Chondrocyte (in vitro differentiated cells): Measurements from ENCODE around the gene PLAAT4. TPM values are rescaled to one million over a fixed set of nuclear protein-coding genes. Genes with fewer than 3 reads are reported as not detected.

Experiments
- DNase-seq: peaks from one replicate; pipeline ENCODE4 v3.0.0; 2021; ENCODE audit warnings: mixed read lengths, low spot score
- H3K27ac Mint-ChIP-seq: one replicate; pipeline ENCODE4 v1.8.0; 2021; ENCODE audit warnings: mild to moderate bottlenecking, moderate library complexity, mixed read lengths; ENCODE audit not compliant: unreplicated experiment
- H3K27me3 Mint-ChIP-seq: 2 replicates; pipeline ENCODE4 v1.8.0; 2021; ENCODE audit warnings: low read depth, mixed read lengths
- H3K36me3 Mint-ChIP-seq: 2 replicates; pipeline ENCODE4 v1.8.0; 2021; ENCODE audit warnings: low read depth, mixed read lengths
- H3K4me1 Mint-ChIP-seq: 2 replicates; pipeline ENCODE4 v1.8.0; 2021; ENCODE audit warnings: low read depth, mild to moderate bottlenecking, mixed read lengths
- H3K4me3 Mint-ChIP-seq: one replicate; pipeline ENCODE4 v1.8.0; 2021; ENCODE audit warnings: mild to moderate bottlenecking, moderate library complexity, mixed read lengths; ENCODE audit not compliant: unreplicated experiment
- H3K9me3 Mint-ChIP-seq: 2 replicates; pipeline ENCODE4 v1.8.0; 2021; ENCODE audit warnings: low read depth, mixed read lengths
- CTCF ChIP-seq: fragments of 200-600 bp; sonication (generic); IDR thresholded peaks from 2 replicates; pipeline ENCODE4 v1.5.0; 2021; ENCODE audit warnings: antibody characterized with exemption, mild to moderate bottlenecking, moderate library complexity
- total RNA-seq: library from RNA; stranded (reverse); gene quantifications from 3 replicates; pipeline ENCODE4 v1.2.1, GENCODE V29; 2021

PLAAT4 gene
- total RNA-seq, 1 donor from 2014 or later: 1.8 TPM

GRCh38 chr11:63510360-63511047, 26.1 kb upstream of the PLAAT4 start:
- H3K27ac Mint-ChIP-seq: no peak overlapping the region
- TF ChIP-seq CTCF: no peak
- no peaks in the 10 kb centered on the region for H3K36me3 Mint-ChIP-seq

GRCh38 chr11:63511048-63511748, 25.4 kb upstream of the PLAAT4 start:
- Mint-ChIP-seq H3K27me3 (no peaks in the 10 kb centered on the region), H3K27ac (no peak overlapping the region)

More at GRCh38 chr11:63510360-63511047, 26.1 kb upstream of the PLAAT4 start:
- DNase-seq: no peak
- no peaks in the 10 kb centered on the region for H3K27me3 Mint-ChIP-seq
- H3K9me3 Mint-ChIP-seq: no peaks in the 10 kb centered on the region
- no peak overlapping the region for H3K4me3 Mint-ChIP-seq
- peaks cover 11% of the 10 kb centered on the region for H3K4me1 Mint-ChIP-seq

DNA sequence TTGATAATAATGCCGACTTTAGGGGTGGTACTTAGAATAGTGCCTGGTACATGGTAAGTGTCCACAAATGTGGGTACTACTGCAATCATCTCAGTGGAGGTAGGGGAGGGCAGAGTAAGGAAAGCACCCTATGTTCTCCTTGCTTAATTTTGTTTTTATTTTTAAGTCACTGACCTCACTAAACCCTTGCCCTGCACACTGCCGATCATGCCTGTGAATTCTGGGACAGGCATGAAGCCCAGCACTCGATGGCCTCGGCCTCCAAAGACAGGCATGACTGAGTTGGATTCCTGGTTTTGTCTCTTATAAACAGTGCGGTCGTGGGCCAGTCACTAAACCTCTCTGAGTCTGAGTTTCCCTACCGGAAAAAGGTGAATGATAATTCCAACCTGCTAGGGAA, 23.8 kb upstream of the PLAAT4 start:
- Mint-ChIP-seq H3K27ac (no peak overlapping the region), H3K27me3 (no peaks in the 10 kb centered on the region), H3K4me3 (no peak overlapping the region), H3K36me3 (no peaks in the 10 kb centered on the region), H3K4me1 (peaks cover 11% of the 10 kb centered on the region), H3K9me3 (no peaks in the 10 kb centered on the region)
- no peak for DNase-seq
- no peak for TF ChIP-seq CTCF

More at GRCh38 chr11:63511048-63511748, 25.4 kb upstream of the PLAAT4 start:
- no peak for DNase-seq
- Mint-ChIP-seq H3K36me3 (no peaks in the 10 kb centered on the region), H3K4me1 (peaks cover 11% of the 10 kb centered on the region), H3K4me3 (no peak overlapping the region), H3K9me3 (no peaks in the 10 kb centered on the region)
- no peak for TF ChIP-seq CTCF

DNA sequence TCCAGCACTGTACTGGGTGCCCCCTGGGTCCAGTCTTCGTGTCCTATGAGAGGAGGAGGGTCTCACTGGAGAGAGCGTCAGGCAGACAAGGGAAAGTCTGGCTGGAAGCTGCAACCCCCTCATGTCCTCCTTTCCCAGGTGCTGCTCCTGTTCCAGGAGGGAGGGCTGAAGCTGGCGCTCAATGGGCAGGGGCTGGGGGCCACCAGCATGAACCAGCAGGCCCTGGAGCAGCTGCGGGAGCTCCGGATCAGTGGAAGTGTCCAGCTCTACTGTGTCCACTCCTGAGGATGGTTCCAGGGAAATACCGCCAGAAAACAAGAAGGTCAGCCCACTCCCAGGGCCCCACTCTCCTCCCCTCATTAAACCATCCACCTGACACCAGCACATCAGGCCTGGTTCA, 20.5 kb upstream of the PLAAT4 start:
- Mint-ChIP-seq H3K27ac (no peak overlapping the region), H3K4me1 (peaks cover 8% of the 10 kb centered on the region), H3K9me3 (no peaks in the 10 kb centered on the region), H3K27me3 (peaks cover 3% of the 10 kb centered on the region), H3K4me3 (no peak overlapping the region), H3K36me3 (no peaks in the 10 kb centered on the region)
- DNase-seq: no peak
- no peak for TF ChIP-seq CTCF

- no peak for DNase-seq
- H3K4me1 Mint-ChIP-seq: peaks cover 6% of the 10 kb centered on the region
- H3K4me3 Mint-ChIP-seq: no peak overlapping the region
- H3K27me3 Mint-ChIP-seq: peaks cover 7% of the 10 kb centered on the region
- no peaks in the 10 kb centered on the region for H3K9me3 Mint-ChIP-seq
- H3K36me3 Mint-ChIP-seq: no peaks in the 10 kb centered on the region
- TF ChIP-seq CTCF: no peak
- H3K27ac Mint-ChIP-seq: no peak overlapping the region
Observed at GRCh38 chr11:63517156-63517555, 19.5 kb upstream of the PLAAT4 start.
